K562 (cell line): ENCODE data around the gene HTRA3.

Experiments used
- MTA1 ChIP-seq: fragments of 450-650 bp; IDR thresholded peaks from 2 replicates; pipeline ENCODE4 v1.6.1; 2017; ENCODE audit warnings: borderline replicate concordance
- POLR2AphosphoS5 ChIP-seq: IDR thresholded peaks from 2 replicates; pipeline ENCODE4 v1.6.1; 2011; ENCODE audit warnings: mild to moderate bottlenecking, low read depth, low read length, moderate library complexity; ENCODE audit not compliant: control insufficient read depth, insufficient read depth
- SMARCC2 ChIP-seq: fragments of 450-650 bp; IDR thresholded peaks from 2 replicates; pipeline ENCODE4 v1.6.1; 2017; ENCODE audit warnings: antibody characterized with exemption, moderate library complexity, mild to moderate bottlenecking, low read depth
- SMC3 ChIP-seq: conservative IDR thresholded peaks from 2 replicates; pipeline ENCODE4 v1.6.1; 2011; ENCODE audit warnings: low read depth, low read length, improper control_type of control experiment; ENCODE audit not compliant: insufficient read depth

- TF ChIP-seq SMC3 (no peak), SMARCC2 (no peak), MTA1 (no peak), POLR2AphosphoS5 (no peak)
Measured at GRCh38 chr4:8333726-8334460, 64.3 kb downstream of the HTRA3 start.
